HEK293 (cell line): ENCODE measurements around the gene POU4F2.

ENCODE experiments used
- CTCF ChIA-PET: fragments of 350-600 bp; formaldehyde crosslinking; extraction: SDS; loops from one replicate; lab custom pipeline; 2021; ENCODE audit warnings: antibody characterized with exemption; lab: Yijun Ruan, JAX
- POLR2A ChIA-PET: fragments of 300-600 bp; formaldehyde crosslinking; extraction: SDS; loops from one replicate; lab custom pipeline; 2020; ENCODE audit warnings: antibody characterized with exemption, inconsistent platforms; lab: Yijun Ruan, JAX
- H3K27ac ChIP-seq: fragments of 200-500 bp; sonication (Bioruptor generic); 2 replicates; pipeline ENCODE4 v1.5.1; 2014; ENCODE audit warnings: low read depth, low read length, control low read depth, inconsistent platforms; ENCODE audit errors: extremely low read depth
- H3K36me3 ChIP-seq, 2 experiments: fragments of 200-500 bp in 1 of 2; sonication (Bioruptor generic) in 1 of 2; 1 replicate in 1 of 2; 2 replicates in 1 of 2; pipeline ENCODE4 v1.5.1; 2014 to 2017; ENCODE audit warnings: inconsistent platforms in 2 of 2, low read length in 2 of 2; ENCODE audit not compliant: control insufficient read depth in 2 of 2, insufficient read depth in 1 of 2
- H3K4me1 ChIP-seq: fragments of 200-500 bp; sonication (Bioruptor generic); 2 replicates; pipeline ENCODE4 v1.5.1; 2014; ENCODE audit warnings: mild to moderate bottlenecking, low read length, inconsistent platforms; ENCODE audit not compliant: control insufficient read depth, insufficient read depth
- H3K4me3 ChIP-seq: 2 replicates; pipeline ENCODE4 v1.5.1; 2011; ENCODE audit warnings: low read depth, mild to moderate bottlenecking, control low read depth, low read length, moderate library complexity
- H3K9me3 ChIP-seq: fragments of 200-500 bp; sonication (Bioruptor generic); 2 replicates; pipeline ENCODE4 v1.5.1; 2014; ENCODE audit warnings: low read depth, low read length, inconsistent platforms; ENCODE audit not compliant: control insufficient read depth, insufficient read depth
- KLF10 ChIP-seq: fragments of 450-650 bp; IDR thresholded peaks from 2 replicates; pipeline ENCODE4 v1.5.1; 2018; ENCODE audit warnings: missing biosample characterization, mild to moderate bottlenecking, missing genetic modification characterization
- KLF9 ChIP-seq: fragments of 450-650 bp; formaldehyde crosslinking; IDR thresholded peaks from 2 replicates; pipeline ENCODE4 v1.5.1; 2016; ENCODE audit warnings: missing biosample characterization, missing genetic modification characterization, low read depth
- MZF1 ChIP-seq: fragments of 450-650 bp; formaldehyde crosslinking; IDR thresholded peaks from 2 replicates; pipeline ENCODE4 v1.5.1; 2017; ENCODE audit warnings: missing biosample characterization, missing genetic modification characterization, borderline replicate concordance
- OSR2 ChIP-seq: fragments of 450-650 bp; formaldehyde crosslinking; IDR thresholded peaks from 2 replicates; pipeline ENCODE4 v1.5.1; 2016; ENCODE audit warnings: missing biosample characterization, missing genetic modification characterization
- RBAK ChIP-seq: fragments of 450-650 bp; formaldehyde crosslinking; IDR thresholded peaks from 2 replicates; pipeline ENCODE4 v1.5.1; 2016; ENCODE audit warnings: missing biosample characterization, missing genetic modification characterization
- SETDB1 ChIP-seq: IDR thresholded peaks from one replicate; pipeline ENCODE4 v1.6.1; 2017; ENCODE audit warnings: mild to moderate bottlenecking, low read length, moderate library complexity, mixed read lengths; ENCODE audit not compliant: insufficient read length
- SP3 ChIP-seq: fragments of 450-650 bp; formaldehyde crosslinking; IDR thresholded peaks from 2 replicates; pipeline ENCODE4 v1.5.1; 2016; ENCODE audit warnings: missing biosample characterization, missing genetic modification characterization
- TCF7L2 ChIP-seq: IDR thresholded peaks from 2 replicates; pipeline ENCODE4 v1.6.1; 2011; ENCODE audit warnings: low read depth, mild to moderate bottlenecking, inconsistent platforms, low read length, moderate library complexity, borderline replicate concordance
- ZFP3 ChIP-seq: fragments of 450-650 bp; formaldehyde crosslinking; IDR thresholded peaks from 2 replicates; pipeline ENCODE4 v1.5.1; 2016; ENCODE audit warnings: low read depth, missing biosample characterization, missing genetic modification characterization
- ZNF114 ChIP-seq: fragments of 450-650 bp; formaldehyde crosslinking; IDR thresholded peaks from 2 replicates; pipeline ENCODE4 v1.5.0; 2017; ENCODE audit warnings: missing biosample characterization, missing genetic modification characterization
- ZNF132 ChIP-seq: fragments of 450-650 bp; formaldehyde crosslinking; IDR thresholded peaks from 2 replicates; pipeline ENCODE4 v1.5.1; 2017; ENCODE audit warnings: missing biosample characterization, missing genetic modification characterization, borderline replicate concordance
- ZNF155 ChIP-seq: fragments of 450-650 bp; formaldehyde crosslinking; IDR thresholded peaks from 2 replicates; pipeline ENCODE4 v1.5.1; 2016; ENCODE audit warnings: missing biosample characterization, missing genetic modification characterization
- ZNF174 ChIP-seq: fragments of 450-650 bp; formaldehyde crosslinking; IDR thresholded peaks from 2 replicates; pipeline ENCODE4 v1.5.0; 2017; ENCODE audit warnings: missing biosample characterization, mild to moderate bottlenecking, missing genetic modification characterization
- ZNF211 ChIP-seq: fragments of 450-650 bp; formaldehyde crosslinking; IDR thresholded peaks from 2 replicates; pipeline ENCODE4 v1.5.1; 2016; ENCODE audit warnings: low read depth, missing biosample characterization, missing genetic modification characterization
- ZNF214 ChIP-seq: fragments of 450-650 bp; formaldehyde crosslinking; IDR thresholded peaks from 2 replicates; pipeline ENCODE4 v1.5.1; 2017; ENCODE audit warnings: missing biosample characterization, mild to moderate bottlenecking, missing genetic modification characterization, borderline replicate concordance
- ZNF335 ChIP-seq: fragments of 450-650 bp; formaldehyde crosslinking; conservative IDR thresholded peaks from 2 replicates; pipeline ENCODE4 v1.5.1; 2016; ENCODE audit warnings: missing biosample characterization, missing genetic modification characterization
- ZNF341 ChIP-seq: fragments of 450-650 bp; formaldehyde crosslinking; IDR thresholded peaks from 2 replicates; pipeline ENCODE4; 2016; ENCODE audit warnings: low read depth, missing biosample characterization, missing genetic modification characterization
- ZNF366 ChIP-seq: fragments of 450-650 bp; formaldehyde crosslinking; conservative IDR thresholded peaks from 2 replicates; pipeline ENCODE4 v1.5.1; 2016; ENCODE audit warnings: missing biosample characterization, missing genetic modification characterization
- ZNF404 ChIP-seq: fragments of 450-650 bp; formaldehyde crosslinking; IDR thresholded peaks from 2 replicates; pipeline ENCODE4 v1.5.1; 2017; ENCODE audit warnings: missing biosample characterization, missing genetic modification characterization
- ZNF558 ChIP-seq: fragments of 450-650 bp; formaldehyde crosslinking; IDR thresholded peaks from 2 replicates; pipeline ENCODE4 v1.5.1; 2016; ENCODE audit warnings: missing biosample characterization, missing genetic modification characterization
- ZNF596 ChIP-seq: fragments of 450-650 bp; IDR thresholded peaks from 2 replicates; pipeline ENCODE4 v1.5.0; 2018; ENCODE audit warnings: missing biosample characterization, mild to moderate bottlenecking, missing genetic modification characterization, moderate library complexity
- ZNF701 ChIP-seq: fragments of 450-650 bp; formaldehyde crosslinking; IDR thresholded peaks from 2 replicates; pipeline ENCODE4 v1.5.1; 2016; ENCODE audit warnings: missing biosample characterization, missing genetic modification characterization
- ZNF777 ChIP-seq: fragments of 450-650 bp; formaldehyde crosslinking; IDR thresholded peaks from 2 replicates; pipeline ENCODE4 v1.5.1; 2017; ENCODE audit warnings: missing biosample characterization, missing genetic modification characterization, borderline replicate concordance
- ZNF792 ChIP-seq: fragments of 450-650 bp; formaldehyde crosslinking; IDR thresholded peaks from 2 replicates; pipeline ENCODE4 v1.5.1; 2016; ENCODE audit warnings: missing biosample characterization, missing genetic modification characterization
- ZSCAN16 ChIP-seq: fragments of 450-650 bp; formaldehyde crosslinking; IDR thresholded peaks from 2 replicates; pipeline ENCODE4 v1.5.1; 2016; ENCODE audit warnings: missing biosample characterization, missing genetic modification characterization
- ZXDB ChIP-seq: fragments of 450-650 bp; formaldehyde crosslinking; IDR thresholded peaks from 2 replicates; pipeline ENCODE4 v1.5.1; 2016; ENCODE audit warnings: missing biosample characterization, missing genetic modification characterization
- TF ChIP-seq, protein P1 (sequence below): fragments of 450-650 bp; formaldehyde crosslinking; IDR thresholded peaks from 2 replicates; pipeline ENCODE4 v1.5.1; 2017; ENCODE audit warnings: missing biosample characterization, missing genetic modification characterization
- TF ChIP-seq, protein P2 (sequence below): fragments of 450-650 bp; formaldehyde crosslinking; IDR thresholded peaks from 2 replicates; pipeline ENCODE4 v1.5.1; 2017; ENCODE audit warnings: missing biosample characterization, missing genetic modification characterization
- TF ChIP-seq, protein P3 (sequence below): fragments of 450-650 bp; formaldehyde crosslinking; IDR thresholded peaks from 2 replicates; pipeline ENCODE4 v1.5.1; 2016; ENCODE audit warnings: missing biosample characterization, missing genetic modification characterization
- TF ChIP-seq, protein P4 (sequence below): fragments of 450-650 bp; formaldehyde crosslinking; IDR thresholded peaks from 2 replicates; pipeline ENCODE4 v1.5.1; 2016; ENCODE audit warnings: missing biosample characterization, missing genetic modification characterization
- TF ChIP-seq, protein P5 (sequence below): fragments of 450-650 bp; formaldehyde crosslinking; IDR thresholded peaks from 2 replicates; pipeline ENCODE4 v1.5.1; 2017; ENCODE audit warnings: missing biosample characterization, missing genetic modification characterization

The POU4F2 gene

DNA sequence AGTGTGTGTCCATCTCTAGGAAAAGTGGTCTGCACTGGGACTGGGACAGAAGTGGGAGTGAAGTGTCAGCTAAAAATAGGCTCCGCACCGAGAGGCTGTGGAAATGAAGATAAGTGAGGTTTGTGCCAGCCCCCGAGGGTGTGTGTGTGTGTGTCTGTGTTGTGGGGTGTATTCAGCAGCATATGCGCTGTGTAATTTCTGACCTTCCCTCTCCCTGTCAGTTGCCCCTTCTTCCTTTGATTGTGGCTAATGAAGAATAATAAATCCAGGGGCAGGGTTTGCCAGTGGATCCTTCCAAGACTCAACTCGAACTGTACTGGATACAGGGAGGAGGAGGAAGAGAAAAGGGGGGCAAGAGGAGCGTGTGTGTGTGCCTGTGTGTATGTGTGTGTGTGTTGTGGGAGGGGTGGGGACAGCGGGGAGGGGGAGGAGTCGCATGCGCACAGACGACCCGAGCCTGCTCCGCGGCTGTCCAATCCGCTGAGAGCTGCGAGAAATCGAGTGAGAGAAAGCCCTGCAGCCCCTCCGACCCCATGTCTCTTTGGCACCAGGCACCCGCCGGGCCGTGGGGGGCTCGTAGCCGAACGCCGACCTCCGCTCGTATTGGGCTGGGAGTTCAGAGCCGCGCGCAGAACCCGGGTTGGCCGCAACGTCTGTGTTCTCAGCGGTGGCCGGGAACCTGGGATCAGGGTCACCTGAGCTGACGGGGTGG, 916 bp upstream of the POU4F2 start:
- Histone ChIP-seq H3K4me1 (no peaks in the 10 kb centered on the region), H3K27ac (no peak overlapping the region), H3K9me3 (no peaks in the 10 kb centered on the region), H3K4me3 (peak overlapping the region; percentile 32), H3K36me3 (no peaks in the 10 kb centered on the region)
- POLR2A ChIA-PET: no interaction called here
- CTCF ChIA-PET: no interaction called here
- TF ChIP-seq, protein P1, sequence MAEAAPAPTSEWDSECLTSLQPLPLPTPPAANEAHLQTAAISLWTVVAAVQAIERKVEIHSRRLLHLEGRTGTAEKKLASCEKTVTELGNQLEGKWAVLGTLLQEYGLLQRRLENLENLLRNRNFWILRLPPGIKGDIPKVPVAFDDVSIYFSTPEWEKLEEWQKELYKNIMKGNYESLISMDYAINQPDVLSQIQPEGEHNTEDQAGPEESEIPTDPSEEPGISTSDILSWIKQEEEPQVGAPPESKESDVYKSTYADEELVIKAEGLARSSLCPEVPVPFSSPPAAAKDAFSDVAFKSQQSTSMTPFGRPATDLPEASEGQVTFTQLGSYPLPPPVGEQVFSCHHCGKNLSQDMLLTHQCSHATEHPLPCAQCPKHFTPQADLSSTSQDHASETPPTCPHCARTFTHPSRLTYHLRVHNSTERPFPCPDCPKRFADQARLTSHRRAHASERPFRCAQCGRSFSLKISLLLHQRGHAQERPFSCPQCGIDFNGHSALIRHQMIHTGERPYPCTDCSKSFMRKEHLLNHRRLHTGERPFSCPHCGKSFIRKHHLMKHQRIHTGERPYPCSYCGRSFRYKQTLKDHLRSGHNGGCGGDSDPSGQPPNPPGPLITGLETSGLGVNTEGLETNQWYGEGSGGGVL (tag by site-specific recombination): peak; percentile 81
- TF ChIP-seq ZNF132 (tag by site-specific recombination): no peak
- TF ChIP-seq ZNF174 (tag by site-specific recombination): no peak
- TF ChIP-seq MZF1 (tag by site-specific recombination): no peak
- peak; percentile 19; the same call in 1 of the 2 replicates for TF ChIP-seq ZNF335 (tag by site-specific recombination)
- TF ChIP-seq ZXDB (tag by site-specific recombination): no peak
- TF ChIP-seq ZNF792 (tag by site-specific recombination): no peak
- no peak for TF ChIP-seq ZNF777 (tag by site-specific recombination)
- TF ChIP-seq ZNF211: no peak
- TF ChIP-seq, protein P2, sequence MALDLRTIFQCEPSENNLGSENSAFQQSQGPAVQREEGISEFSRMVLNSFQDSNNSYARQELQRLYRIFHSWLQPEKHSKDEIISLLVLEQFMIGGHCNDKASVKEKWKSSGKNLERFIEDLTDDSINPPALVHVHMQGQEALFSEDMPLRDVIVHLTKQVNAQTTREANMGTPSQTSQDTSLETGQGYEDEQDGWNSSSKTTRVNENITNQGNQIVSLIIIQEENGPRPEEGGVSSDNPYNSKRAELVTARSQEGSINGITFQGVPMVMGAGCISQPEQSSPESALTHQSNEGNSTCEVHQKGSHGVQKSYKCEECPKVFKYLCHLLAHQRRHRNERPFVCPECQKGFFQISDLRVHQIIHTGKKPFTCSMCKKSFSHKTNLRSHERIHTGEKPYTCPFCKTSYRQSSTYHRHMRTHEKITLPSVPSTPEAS (tag by site-specific recombination): peak; percentile 83
- TF ChIP-seq ZSCAN16 (tag by site-specific recombination): no peak
- TF ChIP-seq ZNF701 (tag by site-specific recombination): no peak
- TF ChIP-seq TCF7L2: no peak
- TF ChIP-seq, protein P3, sequence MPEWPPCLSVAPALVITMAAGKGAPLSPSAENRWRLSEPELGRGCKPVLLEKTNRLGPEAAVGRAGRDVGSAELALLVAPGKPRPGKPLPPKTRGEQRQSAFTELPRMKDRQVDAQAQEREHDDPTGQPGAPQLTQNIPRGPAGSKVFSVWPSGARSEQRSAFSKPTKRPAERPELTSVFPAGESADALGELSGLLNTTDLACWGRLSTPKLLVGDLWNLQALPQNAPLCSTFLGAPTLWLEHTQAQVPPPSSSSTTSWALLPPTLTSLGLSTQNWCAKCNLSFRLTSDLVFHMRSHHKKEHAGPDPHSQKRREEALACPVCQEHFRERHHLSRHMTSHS (tag by site-specific recombination): no peak
- peak; percentile 45; the same call in 1 of the 2 replicates for TF ChIP-seq ZNF366 (tag by site-specific recombination)
- TF ChIP-seq, protein P4, sequence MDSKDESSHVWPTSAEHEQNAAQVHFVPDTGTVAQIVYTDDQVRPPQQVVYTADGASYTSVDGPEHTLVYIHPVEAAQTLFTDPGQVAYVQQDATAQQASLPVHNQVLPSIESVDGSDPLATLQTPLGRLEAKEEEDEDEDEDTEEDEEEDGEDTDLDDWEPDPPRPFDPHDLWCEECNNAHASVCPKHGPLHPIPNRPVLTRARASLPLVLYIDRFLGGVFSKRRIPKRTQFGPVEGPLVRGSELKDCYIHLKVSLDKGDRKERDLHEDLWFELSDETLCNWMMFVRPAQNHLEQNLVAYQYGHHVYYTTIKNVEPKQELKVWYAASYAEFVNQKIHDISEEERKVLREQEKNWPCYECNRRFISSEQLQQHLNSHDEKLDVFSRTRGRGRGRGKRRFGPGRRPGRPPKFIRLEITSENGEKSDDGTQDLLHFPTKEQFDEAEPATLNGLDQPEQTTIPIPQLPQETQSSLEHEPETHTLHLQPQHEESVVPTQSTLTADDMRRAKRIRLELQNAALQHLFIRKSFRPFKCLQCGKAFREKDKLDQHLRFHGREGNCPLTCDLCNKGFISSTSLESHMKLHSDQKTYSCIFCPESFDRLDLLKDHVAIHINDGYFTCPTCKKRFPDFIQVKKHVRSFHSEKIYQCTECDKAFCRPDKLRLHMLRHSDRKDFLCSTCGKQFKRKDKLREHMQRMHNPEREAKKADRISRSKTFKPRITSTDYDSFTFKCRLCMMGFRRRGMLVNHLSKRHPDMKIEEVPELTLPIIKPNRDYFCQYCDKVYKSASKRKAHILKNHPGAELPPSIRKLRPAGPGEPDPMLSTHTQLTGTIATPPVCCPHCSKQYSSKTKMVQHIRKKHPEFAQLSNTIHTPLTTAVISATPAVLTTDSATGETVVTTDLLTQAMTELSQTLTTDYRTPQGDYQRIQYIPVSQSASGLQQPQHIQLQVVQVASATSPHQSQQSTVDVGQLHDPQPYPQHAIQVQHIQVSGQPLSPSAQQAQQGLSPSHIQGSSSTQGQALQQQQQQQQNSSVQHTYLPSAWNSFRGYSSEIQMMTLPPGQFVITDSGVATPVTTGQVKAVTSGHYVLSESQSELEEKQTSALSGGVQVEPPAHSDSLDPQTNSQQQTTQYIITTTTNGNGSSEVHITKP (tag by site-specific recombination): peak; percentile 10; the same call in 1 of the 2 replicates
- TF ChIP-seq OSR2 (tag by site-specific recombination): no peak
- no peak for TF ChIP-seq SETDB1
- no peak for TF ChIP-seq KLF10 (tag by site-specific recombination)
- no peak for TF ChIP-seq ZNF404
- no peak for TF ChIP-seq RBAK (tag by site-specific recombination)
- TF ChIP-seq ZFP3 (tag by site-specific recombination): no peak
- no peak for TF ChIP-seq ZNF214 (tag by site-specific recombination)
- TF ChIP-seq ZNF114 (tag by site-specific recombination): no peak
- TF ChIP-seq ZNF558 (tag by site-specific recombination): no peak
- TF ChIP-seq ZNF155: no peak
- no peak for TF ChIP-seq ZNF596
- no peak for TF ChIP-seq KLF9
- TF ChIP-seq, protein P5, sequence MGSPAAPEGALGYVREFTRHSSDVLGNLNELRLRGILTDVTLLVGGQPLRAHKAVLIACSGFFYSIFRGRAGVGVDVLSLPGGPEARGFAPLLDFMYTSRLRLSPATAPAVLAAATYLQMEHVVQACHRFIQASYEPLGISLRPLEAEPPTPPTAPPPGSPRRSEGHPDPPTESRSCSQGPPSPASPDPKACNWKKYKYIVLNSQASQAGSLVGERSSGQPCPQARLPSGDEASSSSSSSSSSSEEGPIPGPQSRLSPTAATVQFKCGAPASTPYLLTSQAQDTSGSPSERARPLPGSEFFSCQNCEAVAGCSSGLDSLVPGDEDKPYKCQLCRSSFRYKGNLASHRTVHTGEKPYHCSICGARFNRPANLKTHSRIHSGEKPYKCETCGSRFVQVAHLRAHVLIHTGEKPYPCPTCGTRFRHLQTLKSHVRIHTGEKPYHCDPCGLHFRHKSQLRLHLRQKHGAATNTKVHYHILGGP (tag by site-specific recombination): no peak
- no peak for TF ChIP-seq ZNF341 (tag by site-specific recombination)
- TF ChIP-seq SP3 (tag by site-specific recombination): peak; percentile 41
